ENCODE results near the gene CD84.
"Not testable (repeated sequence)": the region's sequence is repeated elsewhere in the genome, so short reads cannot be mapped to it uniquely, and the experiment has no call there.

CD84 gene

GRCh38 chr1:160567341-160567740 lies 12.0 kb downstream of the CD84 start:
- Histone ChIP-seq H3K27ac (no peak overlapping the region), H3K4me3 (ENCODE audit: low read depth, low read length) (no peak overlapping the region), H3K27me3 (replicated peaks) (no peaks in the 10 kb centered on the region), H3K36me3 (replicated peaks) (no peaks in the 10 kb centered on the region)
- in situ Hi-C loops (cut with HindIII; ENCODE audit: low pct_ligation_motif_present, low sequenced_read_pairs) = no loop called here
- no peak for TF ChIP-seq CTCF (IDR thresholded peaks at IDR 0.05; ENCODE audit: low read depth, low read length, missing control alignments)
- no peak for DNase-seq

DNA sequence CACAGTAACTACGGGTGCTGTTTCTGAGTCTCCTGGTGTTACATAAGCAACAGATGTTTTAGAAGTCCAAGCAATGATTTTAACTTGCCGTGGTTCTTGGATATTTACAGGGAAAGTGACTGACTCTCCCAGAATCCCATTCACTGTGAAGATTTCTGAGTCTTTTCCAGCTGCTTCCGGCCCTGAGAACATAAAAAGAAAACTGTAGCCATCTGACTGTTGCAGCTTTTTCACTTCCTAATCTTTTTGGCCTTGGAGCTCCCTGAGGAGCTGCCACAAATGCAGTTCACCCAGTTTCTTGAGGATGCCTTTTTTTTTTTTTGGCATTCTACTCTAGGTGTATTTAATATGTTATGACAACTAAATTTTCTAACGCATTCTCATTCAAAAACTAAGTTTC lies 13.7 kb downstream of the CD84 start:
- in situ Hi-C loops (cut with HindIII; ENCODE audit: low pct_ligation_motif_present, low sequenced_read_pairs) = no loop called here
- Histone ChIP-seq H3K27ac (no peak overlapping the region), H3K36me3 (replicated peaks) (no peaks in the 10 kb centered on the region), H3K27me3 (replicated peaks) (no peaks in the 10 kb centered on the region), H3K4me3 (ENCODE audit: low read depth, low read length) (no peak overlapping the region)
- TF ChIP-seq CTCF (IDR thresholded peaks at IDR 0.05; ENCODE audit: low read depth, low read length, missing control alignments) = no peak
- no peak for DNase-seq

DNA sequence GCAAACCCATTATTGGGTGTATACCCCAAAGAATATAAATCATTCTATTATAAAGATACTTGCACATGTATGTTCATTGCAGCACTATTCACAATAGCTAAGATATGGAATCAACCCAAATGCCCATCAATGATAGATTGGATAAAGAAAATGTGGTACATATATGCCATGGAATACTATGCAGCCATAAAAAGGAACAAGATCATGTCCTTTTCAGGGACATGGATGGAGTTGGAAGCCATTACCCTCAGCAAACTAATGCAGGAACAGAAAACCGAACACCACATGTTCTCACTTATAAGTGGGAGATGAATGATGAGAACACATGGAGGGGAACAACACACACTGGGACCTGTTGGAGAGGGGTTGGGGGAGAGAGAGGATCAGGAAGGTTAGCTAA lies 16.1 kb downstream of the CD84 start:
- H3K27me3 ChIP-seq (replicated peaks); in situ Hi-C loops (cut with HindIII; ENCODE audit: low pct_ligation_motif_present, low sequenced_read_pairs); H3K4me3 ChIP-seq (ENCODE audit: low read depth, low read length); H3K36me3 ChIP-seq (replicated peaks); H3K27ac ChIP-seq; DNase-seq: not testable (repeated sequence)

- DNase-seq; H3K27ac ChIP-seq; H3K4me3 ChIP-seq (ENCODE audit: low read depth, low read length); H3K36me3 ChIP-seq (replicated peaks); H3K27me3 ChIP-seq (replicated peaks); in situ Hi-C loops (cut with HindIII; ENCODE audit: low pct_ligation_motif_present, low sequenced_read_pairs): not testable (repeated sequence)
Observed at GRCh38 chr1:160562745-160563144, 16.6 kb downstream of the CD84 start.

DNA sequence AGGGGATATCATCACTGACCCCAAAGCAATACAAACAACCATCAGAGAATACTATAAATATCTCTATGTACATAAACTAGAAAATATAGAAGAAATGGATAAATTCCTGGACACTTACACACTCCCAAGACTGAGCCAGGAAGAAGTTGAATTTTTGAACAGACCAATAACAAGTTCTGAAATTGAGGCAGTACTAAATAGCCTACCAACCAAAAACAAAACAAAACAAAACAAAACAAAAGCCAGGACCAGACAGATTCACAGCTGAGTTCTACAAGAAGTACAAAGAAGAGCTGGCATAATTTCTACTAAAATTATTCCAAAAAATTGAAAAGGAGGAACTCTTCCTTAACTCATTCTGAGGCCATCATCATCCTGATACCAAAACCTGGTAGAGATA lies 18.5 kb downstream of the CD84 start:
- Histone ChIP-seq H3K27me3 (replicated peaks) (no peaks in the 10 kb centered on the region), H3K27ac (no peak overlapping the region), H3K4me3 (ENCODE audit: low read depth, low read length) (no peak overlapping the region), H3K36me3 (replicated peaks) (no peaks in the 10 kb centered on the region)
- no peak for TF ChIP-seq CTCF (IDR thresholded peaks at IDR 0.05; ENCODE audit: low read depth, low read length, missing control alignments)
- in situ Hi-C loops (cut with HindIII; ENCODE audit: low pct_ligation_motif_present, low sequenced_read_pairs) = no loop called here
- DNase-seq = no peak

DNA sequence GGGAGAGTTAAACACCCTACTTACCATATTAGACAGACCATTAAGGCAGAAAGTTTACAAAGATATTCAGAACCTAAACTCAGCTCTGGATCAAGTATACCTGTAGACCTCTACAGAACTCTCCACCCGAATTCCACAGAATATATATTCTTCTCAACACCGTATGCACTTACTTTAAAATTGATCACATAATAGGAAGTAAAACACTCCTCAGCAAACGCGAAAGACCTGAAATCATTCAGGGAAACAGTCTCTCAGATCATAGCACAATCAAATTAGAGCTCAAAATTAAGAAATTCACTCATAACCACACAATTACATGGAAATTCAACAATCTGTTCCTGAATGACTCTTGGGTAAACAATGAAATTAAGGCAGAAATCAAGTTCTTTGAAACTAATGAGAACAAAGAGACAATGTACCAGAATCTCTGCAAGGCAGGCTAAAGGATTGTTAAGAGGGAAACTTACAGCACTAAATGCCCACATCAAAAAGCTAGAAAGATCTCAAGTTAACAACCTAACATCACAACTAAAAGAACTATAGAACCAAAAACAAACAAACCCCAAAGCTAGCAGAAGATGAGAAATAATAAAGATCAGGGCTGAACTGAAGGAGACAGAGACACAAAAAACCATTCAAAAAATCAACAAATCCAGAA lies 19.1 kb downstream of the CD84 start:
- Histone ChIP-seq H3K4me3 (ENCODE audit: low read depth, low read length) (no peak overlapping the region), H3K27me3 (replicated peaks) (no peaks in the 10 kb centered on the region), H3K27ac (no peak overlapping the region), H3K36me3 (replicated peaks) (no peaks in the 10 kb centered on the region)
- TF ChIP-seq CTCF (IDR thresholded peaks at IDR 0.05; ENCODE audit: low read depth, low read length, missing control alignments) = no peak
- in situ Hi-C loops (cut with HindIII; ENCODE audit: low pct_ligation_motif_present, low sequenced_read_pairs) = no loop called here
- no peak for DNase-seq

DNA sequence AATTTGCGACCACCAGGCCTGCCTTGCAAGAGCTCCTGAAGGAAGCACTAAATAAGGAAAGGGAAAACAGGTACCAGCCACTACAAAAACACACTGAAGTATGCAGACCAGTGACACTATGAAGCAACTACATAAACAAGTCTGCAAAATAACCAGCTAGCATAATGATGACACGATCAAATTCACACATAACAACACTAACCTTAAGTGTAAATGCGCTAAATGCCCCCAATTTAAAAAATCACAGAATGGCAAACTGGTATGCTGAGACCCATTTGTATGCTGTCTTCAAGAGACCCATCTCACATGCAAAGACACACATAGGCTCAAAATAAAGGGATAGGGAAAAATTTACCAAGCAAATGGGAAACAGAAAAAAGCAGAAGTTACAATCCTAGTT lies 19.9 kb downstream of the CD84 start:
- H3K36me3 ChIP-seq (replicated peaks); H3K4me3 ChIP-seq (ENCODE audit: low read depth, low read length); H3K27me3 ChIP-seq (replicated peaks); DNase-seq; H3K27ac ChIP-seq; in situ Hi-C loops (cut with HindIII; ENCODE audit: low pct_ligation_motif_present, low sequenced_read_pairs): not testable (repeated sequence)

All from brain microvascular endothelial cell (primary cell).